Stimulated activated CD8-positive, alpha-beta memory T cell treated with anti-CD3 and anti-CD28 coated beads, Interleukin-2, amount 100 ng/mL, for 48 hours (primary cell): ENCODE measurements around the gene LYVE1.

ENCODE experiments used
- DNase-seq, 2 donors: peaks; one replicate each; pipeline ENCODE4 v3.0.0-alpha.2; 2020; ENCODE audit warnings: low read depth in 2 of 2

The LYVE1 gene

GRCh38 chr11:10558288-10558687 lies 10.2 kb downstream of the LYVE1 start:
- no peak for DNase-seq

- no peak for DNase-seq
Measured at GRCh38 chr11:10556590-10556989, 11.9 kb downstream of the LYVE1 start.

DNA sequence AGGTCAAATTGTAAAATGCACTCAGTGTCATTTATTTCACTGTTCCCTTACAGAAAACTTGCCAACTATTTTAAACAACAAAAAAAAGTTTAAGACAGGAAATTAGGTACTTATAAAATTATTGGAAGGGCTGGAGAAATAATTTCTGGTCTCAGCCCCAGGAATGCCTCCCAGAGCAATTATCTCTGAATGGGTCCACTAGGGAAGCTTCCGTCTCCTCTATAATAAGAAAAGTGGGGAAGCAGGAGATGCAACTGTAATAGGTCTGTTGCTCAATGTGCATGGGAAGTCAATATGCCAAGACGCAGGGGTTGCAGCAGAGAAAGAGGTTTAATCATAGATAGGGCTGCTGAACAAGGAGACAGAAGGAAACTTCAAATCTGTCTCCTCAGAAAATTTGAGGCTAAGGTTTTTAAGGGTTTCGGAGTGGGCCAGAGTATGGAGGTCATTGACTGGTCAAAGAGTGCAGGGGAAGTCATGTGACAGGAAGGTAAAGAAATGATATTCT lies 16.6 kb downstream of the LYVE1 start:
- no peak for DNase-seq

GRCh38 chr11:10551290-10551592 lies 17.2 kb downstream of the LYVE1 start:
- DNase-seq, result no peak

DNA sequence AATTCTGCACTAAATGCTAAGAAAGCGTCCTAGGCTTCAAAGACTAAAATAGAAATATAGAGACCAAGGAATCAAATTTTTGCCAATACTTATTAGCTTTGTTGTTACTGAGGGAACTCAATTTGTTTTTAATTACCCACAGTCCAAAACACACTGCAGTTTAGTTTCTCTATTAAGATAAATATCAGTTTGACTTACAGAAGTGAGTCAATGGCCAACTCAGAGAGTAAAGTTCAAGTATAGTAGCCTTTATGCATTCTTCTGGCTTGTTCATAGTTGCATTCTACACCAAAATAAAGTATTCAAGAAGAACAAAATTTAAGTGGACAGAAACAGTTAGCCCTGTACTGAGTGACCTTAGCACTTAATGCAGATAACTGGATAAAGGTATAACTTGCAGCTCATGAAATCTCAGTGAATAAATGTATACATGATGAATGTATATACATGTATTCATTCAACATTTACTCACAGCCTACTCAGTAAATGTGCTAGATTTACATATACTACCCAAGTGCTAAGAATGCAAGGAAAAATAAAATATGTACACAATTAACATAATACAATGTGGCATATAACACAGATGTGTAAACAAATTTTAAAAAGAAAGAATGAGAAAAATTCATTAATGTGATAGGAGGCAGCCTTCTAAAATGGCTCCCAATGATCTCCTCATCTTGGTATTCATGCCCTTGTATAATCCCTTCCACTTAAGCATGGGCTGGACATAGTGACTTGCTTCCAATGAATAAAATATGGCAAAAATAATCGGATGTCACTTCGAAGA lies 17.8 kb downstream of the LYVE1 start:
- DNase-seq, result no peak

GRCh38 chr11:10544491-10545465 lies 23.7 kb downstream of the LYVE1 start:
- no peak for DNase-seq

DNA sequence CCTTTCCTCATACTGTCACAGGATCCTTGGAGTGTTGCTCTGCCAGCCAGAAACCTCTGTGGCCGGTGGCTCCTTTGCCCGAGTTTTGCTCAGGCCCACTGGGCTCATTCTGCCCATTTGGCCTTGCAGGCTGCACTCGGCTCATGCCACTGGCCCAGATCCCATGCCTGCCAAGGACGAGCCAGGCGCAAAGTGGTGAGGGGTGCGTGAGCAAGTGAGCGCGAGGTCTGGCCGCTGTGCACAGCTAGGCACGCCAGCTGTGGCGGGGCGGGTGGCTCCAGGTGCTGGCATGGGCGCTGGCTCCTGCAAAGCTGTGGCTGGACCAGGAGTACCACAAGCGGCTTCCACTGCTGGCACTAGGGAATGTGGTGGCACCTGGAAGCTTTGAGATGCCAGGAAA lies 24.7 kb downstream of the LYVE1 start:
- no peak for DNase-seq

DNA sequence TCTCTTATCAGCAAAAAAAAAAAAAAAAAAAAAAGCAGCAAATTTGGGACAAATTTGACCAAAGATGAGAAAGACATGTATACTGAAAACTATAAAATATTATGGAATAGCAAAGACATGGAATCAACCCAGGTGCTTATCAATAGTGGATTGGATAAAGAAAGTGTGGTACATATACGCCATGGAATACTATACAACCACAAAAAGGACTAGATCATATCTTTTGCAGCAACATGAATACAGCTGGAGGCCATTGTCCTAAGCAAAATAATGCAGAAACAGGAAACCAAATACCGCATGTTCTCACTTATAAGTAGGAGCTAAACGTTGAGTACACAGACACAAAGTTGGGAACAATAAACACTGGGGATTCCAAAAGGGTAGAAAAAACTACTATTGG lies 25.7 kb downstream of the LYVE1 start:
- no peak for DNase-seq

GRCh38 chr11:10541561-10541930 lies 26.9 kb downstream of the LYVE1 start:
- DNase-seq, result no peak

GRCh38 chr11:10540915-10541560 lies 27.4 kb downstream of the LYVE1 start, which contains the start of gene RNF141:
RNF141 (minus strand) TSS chr11:10541187; CDS start chr11:10534158, 7,029 bp downstream.
- peak; percentile 97 for DNase-seq

DNA sequence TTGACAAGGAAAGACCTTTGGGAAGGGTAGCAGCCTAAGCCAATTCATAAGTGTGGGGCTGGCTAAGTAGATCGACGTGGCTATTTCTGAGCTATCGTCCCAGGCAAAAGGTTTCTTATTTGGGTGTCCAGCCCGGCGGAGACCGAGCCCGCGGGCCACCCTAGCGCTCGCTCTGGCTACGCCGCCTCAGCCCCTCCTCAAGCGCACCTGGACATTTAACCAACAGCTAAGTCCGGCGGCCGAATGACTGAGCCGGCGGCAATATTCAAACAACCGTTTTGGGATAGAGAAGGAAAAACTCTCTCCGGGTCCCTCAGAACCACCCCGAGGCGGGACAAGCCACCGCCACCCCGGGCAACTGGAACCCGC lies 27.9 kb downstream of the LYVE1 start:
- no peak for DNase-seq

- DNase-seq, result no peak
Measured at GRCh38 chr11:10539339-10539738, 29.1 kb downstream of the LYVE1 start.

DNA sequence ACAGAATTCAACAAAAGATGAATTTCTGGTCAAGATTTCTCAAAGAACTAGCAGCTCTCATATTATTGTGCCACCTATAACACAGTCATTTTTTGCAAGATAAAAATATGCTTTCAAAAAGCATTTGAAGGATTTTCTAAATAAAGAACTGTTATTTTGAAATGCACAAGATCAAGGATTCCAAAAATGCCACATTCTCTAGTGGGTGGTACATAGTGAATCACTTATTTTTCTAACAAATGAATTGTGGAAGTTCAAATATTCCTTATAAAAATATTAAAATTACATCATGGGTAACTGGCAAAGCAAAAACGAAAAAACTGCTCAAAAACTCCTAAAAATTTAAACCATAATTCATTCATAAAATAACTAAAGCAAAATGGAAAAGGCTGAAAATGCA lies 29.5 kb downstream of the LYVE1 start:
- DNase-seq, result no peak

DNA sequence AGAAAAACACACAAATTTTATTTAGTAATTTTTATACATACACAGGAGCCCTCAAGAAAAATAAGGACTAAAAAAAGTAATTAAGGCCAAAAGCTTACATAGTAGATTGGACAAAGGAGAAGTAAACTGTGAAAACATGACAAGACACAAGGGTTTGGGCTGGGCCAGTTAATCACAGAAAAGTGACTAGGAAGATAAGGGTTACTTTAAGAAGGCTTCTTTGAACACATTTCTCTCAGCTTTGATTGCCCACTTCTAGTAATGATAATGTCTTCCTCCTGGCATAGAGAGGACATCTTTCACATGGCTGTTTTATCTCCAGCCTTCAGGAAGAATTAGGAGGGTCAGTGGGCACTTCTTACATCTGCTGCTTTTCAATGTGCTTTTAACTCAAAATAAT lies 30.9 kb downstream of the LYVE1 start:
- DNase-seq, result no peak

DNA sequence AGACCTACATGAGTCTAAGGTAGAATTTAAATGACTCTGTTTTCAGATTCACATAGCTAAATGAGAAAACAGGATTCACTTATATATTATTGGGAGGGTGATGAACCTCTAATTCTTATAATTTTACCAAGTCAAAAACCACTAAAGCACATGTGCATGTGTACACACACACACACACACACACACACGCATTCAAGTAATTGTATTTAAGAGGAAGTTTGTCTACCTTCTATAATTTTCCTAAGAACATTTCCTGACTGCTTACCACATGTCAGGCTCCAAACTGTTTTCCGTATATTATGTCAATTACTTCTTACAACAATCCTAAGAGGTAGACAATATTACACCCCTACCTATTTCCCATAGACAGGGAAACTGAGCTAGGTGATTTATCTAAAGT lies 34.1 kb downstream of the LYVE1 start:
- no peak for DNase-seq

DNA sequence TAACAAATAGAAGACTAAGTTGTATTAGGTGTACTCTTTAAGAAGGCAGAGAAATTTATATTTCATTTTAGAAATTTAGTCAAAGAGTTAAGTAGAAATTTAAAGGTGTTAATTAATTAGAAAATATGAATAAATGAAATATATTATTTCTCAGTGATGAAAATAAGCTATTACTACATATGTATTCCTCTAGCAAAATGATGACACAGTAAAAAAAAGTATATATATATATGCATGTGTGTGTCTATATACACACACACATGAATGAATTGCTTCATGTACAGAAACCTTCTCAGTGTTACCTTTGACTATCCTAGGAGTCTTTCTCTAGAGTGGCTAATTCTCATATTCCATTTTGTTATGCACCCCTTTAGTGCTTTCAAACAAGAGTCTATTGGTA lies 35.1 kb downstream of the LYVE1 start:
- DNase-seq, result no peak

DNA sequence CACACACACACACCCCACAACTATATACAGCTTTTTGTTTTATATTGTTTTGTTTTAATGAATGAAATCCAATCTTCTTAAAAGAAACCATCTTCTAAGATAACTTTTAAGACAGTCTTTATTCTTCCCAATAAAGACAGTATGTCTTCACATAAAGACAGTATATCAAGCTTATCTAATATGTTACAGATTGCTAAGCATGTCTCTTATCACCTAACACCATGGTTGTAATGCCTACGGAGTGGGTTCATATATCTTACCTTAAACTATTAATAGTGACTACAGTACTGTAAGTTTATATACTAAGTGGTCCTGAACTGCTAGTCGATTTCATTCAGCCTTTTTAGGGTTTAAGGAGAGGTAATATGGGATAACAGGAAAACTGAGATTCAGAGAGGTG lies 35.9 kb downstream of the LYVE1 start:
- DNase-seq, result no peak

DNA sequence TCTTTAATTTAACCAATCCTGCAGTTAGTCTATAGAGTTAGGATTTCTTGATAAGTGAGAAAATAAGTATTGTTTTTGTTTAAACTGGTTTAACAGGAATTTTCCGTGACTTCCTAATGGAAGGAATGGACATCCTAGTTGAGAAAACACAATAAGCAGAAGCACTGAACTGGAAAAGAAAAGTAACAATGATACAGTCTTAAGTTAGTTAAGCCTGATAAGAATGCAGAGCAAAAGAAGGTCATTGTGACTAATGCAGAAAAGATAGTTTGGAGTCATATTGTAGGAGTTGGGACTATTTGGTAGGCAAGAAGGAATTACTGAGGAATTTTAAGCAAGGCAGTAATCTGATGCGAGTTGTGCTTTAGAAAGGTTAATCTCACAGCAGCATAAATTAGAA lies 39.2 kb downstream of the LYVE1 start:
- no peak for DNase-seq

DNA sequence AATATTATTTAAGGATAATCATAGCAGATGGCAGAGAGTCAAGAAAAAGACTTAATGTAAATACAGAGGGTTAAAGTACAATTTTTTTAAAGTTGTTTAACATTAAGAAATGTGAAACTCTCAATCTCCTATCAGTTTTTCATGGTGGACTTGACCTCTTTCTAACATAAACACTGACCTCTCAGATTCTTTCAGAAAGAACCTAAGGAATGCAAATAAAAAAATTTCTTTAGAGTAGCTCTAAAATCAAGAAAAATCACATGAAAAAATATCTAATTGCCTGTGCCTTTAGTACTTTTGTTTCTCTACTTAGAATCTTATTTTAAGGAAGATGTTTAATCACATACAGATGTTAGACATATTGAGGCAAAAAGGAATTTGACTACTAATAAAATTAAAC lies 40.3 kb downstream of the LYVE1 start:
- no peak for DNase-seq

DNA sequence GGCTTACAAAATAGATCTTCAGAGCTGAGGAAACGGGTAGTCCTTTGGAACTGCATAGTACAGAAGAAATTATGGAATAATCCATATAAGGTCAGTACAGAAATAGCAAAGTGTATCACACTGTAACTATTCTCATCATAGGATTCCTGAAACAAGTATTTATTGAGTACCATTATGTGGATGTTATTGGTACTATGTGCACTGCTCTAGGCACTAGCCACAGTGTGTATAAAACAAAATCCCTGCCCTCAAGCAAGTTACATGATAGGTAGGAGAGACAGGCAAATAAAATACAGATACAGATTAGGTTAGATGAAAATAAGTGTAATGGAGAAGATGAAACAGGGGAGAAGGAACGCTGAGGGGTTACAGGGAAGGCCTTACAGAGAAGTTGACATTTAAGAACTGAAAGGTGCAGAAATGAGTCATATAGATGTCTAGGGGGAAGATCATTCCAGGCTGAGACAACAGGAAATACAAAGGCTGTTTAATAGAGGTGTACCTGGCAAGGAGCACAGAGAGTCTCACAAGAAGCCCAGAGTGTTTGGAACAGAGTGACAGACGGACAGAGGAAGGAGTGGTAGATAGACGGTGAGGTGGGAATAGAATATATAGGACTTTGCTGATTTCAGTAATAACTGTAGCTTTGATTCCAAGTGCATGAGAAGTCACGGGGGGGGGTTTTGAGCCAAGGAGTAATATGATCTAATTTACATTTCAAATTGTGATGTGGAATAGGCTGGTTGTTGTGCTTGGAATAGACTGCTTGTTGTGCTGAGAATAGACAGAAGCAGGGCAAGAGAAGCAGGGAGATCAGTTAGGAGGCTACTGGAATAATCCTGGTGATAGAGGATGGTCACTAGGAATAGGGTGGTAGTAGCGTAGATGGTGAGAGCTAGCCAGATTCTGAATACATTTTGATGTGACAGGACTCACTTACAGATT lies 41.2 kb downstream of the LYVE1 start:
- DNase-seq, result no peak

GRCh38 chr11:10524471-10524870 lies 44.0 kb downstream of the LYVE1 start:
- DNase-seq, result no peak
